DND-41 (cell line): Measurements from ENCODE around the gene C22orf31.

Experiments used
- ATAC-seq: fragments of 200-7000 bp; cut with Tn5 transposase; 3 replicates; pipeline ENCODE4 v1.9.1; 2021; ENCODE audit warnings: low read depth; ENCODE audit not compliant: insufficient read depth
- DNase-seq: peaks from one replicate; pipeline ENCODE4 v3.0.0-alpha.2; 2020
- H2AFZ ChIP-seq: 2 replicates; pipeline ENCODE4 v1.6.0; 2012; ENCODE audit warnings: low read depth, low read length
- H3K27ac ChIP-seq: 2 replicates; pipeline ENCODE4 v1.5.1; 2012; ENCODE audit warnings: low read length, inconsistent platforms
- H3K27me3 ChIP-seq: fragments of 200-600 bp; sonication (generic); 2 replicates; pipeline ENCODE4 v1.6.0; 2012; ENCODE audit warnings: low read length, mild to moderate bottlenecking, inconsistent platforms; ENCODE audit not compliant: insufficient read depth, poor library complexity
- H3K36me3 ChIP-seq: 2 replicates; pipeline ENCODE4 v1.5.1; 2012; ENCODE audit warnings: low read length, inconsistent platforms; ENCODE audit not compliant: insufficient read depth
- H3K4me1 ChIP-seq: 2 replicates; pipeline ENCODE4 v1.5.1; 2012; ENCODE audit warnings: mild to moderate bottlenecking, low read length; ENCODE audit not compliant: insufficient read depth
- H3K4me2 ChIP-seq: 2 replicates; pipeline ENCODE4 v1.6.0; 2012; ENCODE audit warnings: mild to moderate bottlenecking, moderate library complexity, low read length, inconsistent platforms; ENCODE audit not compliant: insufficient read depth
- H3K4me3 ChIP-seq, 2 experiments: fragments of 200-600 bp in 1 of 2; shearing (Covaris generic) in 1 of 2; 2 replicates each; pipeline ENCODE4 v1.5.1; 2012 to 2016; ENCODE audit warnings: inconsistent platforms in 2 of 2, low read length in 2 of 2, mild to moderate bottlenecking in 2 of 2, low read depth in 1 of 2, moderate library complexity in 1 of 2
- H3K79me2 ChIP-seq: 2 replicates; pipeline ENCODE4 v1.6.0; 2012; ENCODE audit warnings: low read length, inconsistent platforms; ENCODE audit not compliant: insufficient read depth
- H3K9ac ChIP-seq: 2 replicates; pipeline ENCODE4 v1.6.0; 2012; ENCODE audit warnings: low read depth, mild to moderate bottlenecking, inconsistent platforms, low read length, moderate library complexity
- H3K9me3 ChIP-seq: 2 replicates; pipeline ENCODE4 v1.5.1; 2012; ENCODE audit warnings: low read length, moderate library complexity, mild to moderate bottlenecking, inconsistent platforms; ENCODE audit not compliant: insufficient read depth, severe bottlenecking
- H4K20me1 ChIP-seq: 2 replicates; pipeline ENCODE4 v1.6.0; 2012; ENCODE audit warnings: low read length; ENCODE audit not compliant: insufficient read depth
- CTCF ChIP-seq: IDR thresholded peaks from 2 replicates; pipeline ENCODE4 v1.5.1; 2012; ENCODE audit warnings: borderline replicate concordance, low read length, moderate library complexity, mild to moderate bottlenecking; ENCODE audit not compliant: poor library complexity, severe bottlenecking; ENCODE audit errors: extremely low read depth
- EZH2 ChIP-seq: IDR thresholded peaks from 3 replicates; pipeline ENCODE4 v1.6.1; 2012; ENCODE audit warnings: borderline replicate concordance, low read depth, mild to moderate bottlenecking, moderate library complexity, low read length, inconsistent platforms; ENCODE audit not compliant: severe bottlenecking

Gene C22orf31

DNA sequence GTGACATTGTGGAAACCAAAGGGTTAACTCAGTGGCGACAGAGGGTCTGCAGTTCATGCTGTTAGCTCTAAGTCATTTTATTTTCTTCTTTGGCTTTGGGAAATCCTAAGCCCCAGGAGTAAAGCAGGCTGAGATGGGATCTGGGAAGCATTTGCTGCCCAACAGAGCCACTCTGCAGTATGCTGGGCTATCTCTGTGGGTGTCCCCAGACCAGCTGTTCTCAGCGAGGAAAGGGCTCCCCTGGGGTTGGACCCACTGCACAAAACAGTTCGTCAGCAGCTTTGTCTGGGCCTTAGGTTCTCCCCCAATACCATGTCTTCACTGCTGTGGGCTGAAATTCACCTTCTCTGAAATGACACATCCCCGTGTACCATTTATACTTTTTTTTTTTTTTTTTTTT, 45.2 kb upstream of the C22orf31 start:
- H2AFZ ChIP-seq: no peak overlapping the region
- ATAC-seq (no peak), DNase-seq (no peak)
- no peaks in the 10 kb centered on the region for H4K20me1 ChIP-seq
- no peaks in the 10 kb centered on the region for H3K27me3 ChIP-seq
- TF ChIP-seq EZH2: no peak
- no peak for TF ChIP-seq CTCF
- H3K4me2 ChIP-seq: no peak overlapping the region
- no peak overlapping the region for H3K4me3 ChIP-seq
- H3K4me1 ChIP-seq: no peaks in the 10 kb centered on the region
- no peak overlapping the region for H3K27ac ChIP-seq
- H3K9ac ChIP-seq: no peak overlapping the region
- H3K79me2 ChIP-seq: no peaks in the 10 kb centered on the region
- no peaks in the 10 kb centered on the region for H3K9me3 ChIP-seq
- peaks cover 37% of the 10 kb centered on the region for H3K36me3 ChIP-seq

DNA sequence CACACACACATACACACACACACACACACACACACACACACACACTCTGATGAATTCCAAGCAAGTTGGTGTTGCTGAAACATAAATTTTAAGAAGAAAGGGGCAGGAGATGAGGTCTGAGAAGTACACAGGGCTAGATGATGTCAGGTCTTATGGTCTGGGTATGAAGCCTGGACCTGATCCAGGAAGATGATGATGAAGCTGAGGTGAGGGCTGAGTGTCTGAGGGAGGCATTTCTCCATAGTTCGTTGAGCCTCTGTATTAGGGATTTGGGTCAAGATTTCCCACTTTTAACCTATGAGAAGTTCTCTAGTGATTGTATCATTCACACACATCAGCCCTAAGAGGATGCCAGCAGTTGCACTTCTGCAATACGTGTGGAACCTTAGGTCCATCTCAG, 43.8 kb upstream of the C22orf31 start:
- H3K79me2 ChIP-seq: no peaks in the 10 kb centered on the region
- H4K20me1 ChIP-seq: no peaks in the 10 kb centered on the region
- H3K4me1 ChIP-seq: no peaks in the 10 kb centered on the region
- DNase-seq (no peak), ATAC-seq (no peak)
- H3K4me3 ChIP-seq: no peak overlapping the region
- peaks cover 44% of the 10 kb centered on the region for H3K36me3 ChIP-seq
- no peaks in the 10 kb centered on the region for H3K27me3 ChIP-seq
- TF ChIP-seq CTCF: no peak
- no peak for TF ChIP-seq EZH2
- no peak overlapping the region for H2AFZ ChIP-seq
- no peak overlapping the region for H3K9ac ChIP-seq
- H3K9me3 ChIP-seq: no peaks in the 10 kb centered on the region
- no peak overlapping the region for H3K27ac ChIP-seq
- H3K4me2 ChIP-seq: no peak overlapping the region

GRCh38 chr22:29103121-29103520, 41.5 kb upstream of the C22orf31 start:
- DNase-seq: no peak
- H4K20me1 ChIP-seq: no peaks in the 10 kb centered on the region
- H3K4me1 ChIP-seq: no peaks in the 10 kb centered on the region
- H3K79me2 ChIP-seq: no peaks in the 10 kb centered on the region
- H3K9ac ChIP-seq: no peak overlapping the region
- H3K4me2 ChIP-seq: no peak overlapping the region
- H3K27me3 ChIP-seq: no peaks in the 10 kb centered on the region
- H3K9me3 ChIP-seq: no peaks in the 10 kb centered on the region
- no peak overlapping the region for H3K4me3 ChIP-seq
- no peak overlapping the region for H2AFZ ChIP-seq
- no peak overlapping the region for H3K27ac ChIP-seq
- peaks cover 47% of the 10 kb centered on the region for H3K36me3 ChIP-seq
- ATAC-seq: no peak
- TF ChIP-seq EZH2 (no peak), CTCF (no peak)

- Histone ChIP-seq H3K9ac (no peak overlapping the region), H3K27ac (no peak overlapping the region), H2AFZ (no peak overlapping the region), H3K4me3 (no peak overlapping the region), H3K4me2 (no peak overlapping the region), H4K20me1 (no peaks in the 10 kb centered on the region), H3K36me3 (peaks cover 39% of the 10 kb centered on the region), H3K9me3 (no peaks in the 10 kb centered on the region), H3K4me1 (no peaks in the 10 kb centered on the region), H3K79me2 (no peaks in the 10 kb centered on the region), H3K27me3 (no peaks in the 10 kb centered on the region)
- no peak for ATAC-seq
- TF ChIP-seq CTCF: no peak
- TF ChIP-seq EZH2: no peak
- no peak for DNase-seq
Observed at GRCh38 chr22:29102300-29102699, 40.7 kb upstream of the C22orf31 start.
